KG1 (cell line): Measurements from ENCODE around the gene RNF31.

Source experiments
- DNase-seq: peaks from one replicate; lab custom pipeline; 2025; lab: John Stamatoyannopoulos, UW

RNF31 gene

GRCh38 chr14:24116128-24116814, 31.0 kb upstream of the RNF31 start:
- no peak for DNase-seq

DNA sequence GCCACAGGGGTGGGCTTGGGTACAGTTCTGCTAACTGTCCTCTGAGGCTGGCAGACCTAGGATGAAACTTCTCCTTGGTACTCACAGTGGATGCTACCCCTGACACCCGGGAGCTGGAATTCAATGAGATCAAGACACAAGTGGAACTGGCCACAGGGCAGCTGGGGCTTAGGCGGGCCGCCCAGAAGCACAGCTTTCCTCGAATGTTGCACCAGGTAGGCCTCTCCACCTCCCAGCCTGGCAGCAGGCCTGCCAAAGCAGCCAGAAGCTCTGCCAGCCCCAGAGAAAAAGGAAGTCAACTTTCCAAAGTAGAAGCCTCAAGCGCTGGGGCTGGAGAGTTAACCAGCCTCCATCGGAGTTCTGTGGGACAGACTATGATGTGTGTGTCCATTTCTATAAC, 30.1 kb upstream of the RNF31 start:
- no peak for DNase-seq

GRCh38 chr14:24119691-24120090, 27.6 kb upstream of the RNF31 start:
- no peak for DNase-seq

- no peak for DNase-seq
Observed at GRCh38 chr14:24121210-24121609, 26.1 kb upstream of the RNF31 start.

- no peak for DNase-seq
Observed at GRCh38 chr14:24122416-24122815, 24.9 kb upstream of the RNF31 start.

GRCh38 chr14:24122898-24123297, 24.4 kb upstream of the RNF31 start:
- no peak for DNase-seq

DNA sequence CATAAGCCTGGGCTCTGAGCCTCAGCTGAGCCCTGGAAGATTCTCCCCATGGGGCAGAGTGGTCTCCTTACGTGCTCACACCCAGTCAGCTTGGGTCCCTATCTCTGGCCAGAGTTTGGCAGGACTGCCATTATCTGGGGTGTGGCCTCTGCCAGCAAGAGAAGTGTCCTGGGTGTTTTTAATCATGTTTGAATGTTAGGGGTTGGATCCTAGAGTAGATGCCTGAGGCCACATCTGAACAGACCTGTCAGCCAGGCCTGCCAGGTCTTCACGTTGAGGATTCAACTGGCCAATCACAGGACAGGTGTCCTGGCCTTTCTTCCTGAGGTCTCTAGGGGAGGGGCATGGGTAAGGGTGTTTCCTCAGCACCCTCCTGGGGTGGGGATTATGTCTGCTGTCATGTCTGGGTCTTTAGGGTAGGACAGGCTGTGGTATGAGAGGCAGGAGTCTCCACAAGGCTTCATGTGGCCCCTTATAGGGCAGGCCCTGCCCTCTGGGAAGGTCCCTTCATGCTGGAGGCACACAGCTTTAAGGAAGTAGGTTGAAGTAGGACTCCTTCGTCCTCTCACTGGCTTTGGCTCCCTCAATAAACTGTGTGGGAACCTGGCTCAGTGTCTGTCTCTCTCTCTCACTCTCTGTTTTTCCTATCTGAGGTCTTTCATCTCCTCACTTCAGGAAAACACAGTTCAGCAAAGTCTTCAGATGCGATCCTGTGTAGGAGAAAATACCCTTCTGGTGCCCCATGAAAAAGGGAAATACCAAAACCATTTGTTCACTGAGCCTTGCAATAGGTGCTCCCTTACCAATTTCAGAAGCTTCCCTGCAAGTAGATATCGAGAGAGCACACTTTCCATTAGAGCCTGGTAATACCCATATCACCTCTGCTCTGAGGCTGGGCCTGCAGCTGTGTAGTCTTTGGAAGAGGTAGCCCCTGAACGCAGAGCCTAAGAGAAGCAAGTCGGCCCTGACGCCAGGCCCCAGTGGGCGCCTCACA, 23.6 kb upstream of the RNF31 start:
- DNase-seq: no peak

DNA sequence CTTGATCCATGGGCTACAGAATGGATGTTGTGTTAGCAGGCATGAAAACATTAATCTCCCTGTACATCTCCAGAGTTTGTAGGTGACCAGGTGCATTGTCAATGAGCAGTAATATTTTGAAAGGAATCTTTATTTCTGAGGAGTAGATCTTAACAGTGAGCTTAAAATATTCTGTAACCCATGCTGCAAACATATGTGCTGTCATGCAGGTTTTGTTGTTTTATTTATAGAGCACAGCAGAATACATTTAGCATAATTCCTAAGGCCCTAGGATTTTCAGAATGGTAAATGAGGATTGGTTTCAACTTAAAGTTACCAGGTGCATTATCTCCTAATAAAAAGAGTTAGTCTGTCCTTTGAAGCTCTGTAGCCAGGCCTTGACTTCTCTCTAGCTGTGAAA, 20.4 kb upstream of the RNF31 start:
- DNase-seq: no peak

GRCh38 chr14:24127673-24128072, 19.6 kb upstream of the RNF31 start:
- DNase-seq: no peak

GRCh38 chr14:24129410-24129998, 17.8 kb upstream of the RNF31 start:
- DNase-seq: no peak

DNA sequence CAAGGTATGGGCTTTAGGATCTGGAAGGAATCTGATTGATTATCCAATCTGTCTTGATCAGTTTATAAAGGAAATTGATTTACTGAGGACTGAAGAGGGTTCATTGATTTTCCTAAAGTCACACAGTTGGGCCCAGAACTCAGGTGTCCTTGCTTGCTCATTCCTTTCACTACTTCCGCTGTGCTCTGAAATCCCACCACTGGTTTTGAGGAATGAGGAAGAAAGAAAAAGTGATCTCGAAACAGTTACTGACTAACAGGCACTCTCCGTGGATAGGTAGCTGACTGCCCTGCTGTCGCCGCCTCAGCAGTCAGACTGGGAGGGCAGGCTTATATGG, 16.9 kb upstream of the RNF31 start, which contains the start of gene FITM1:
TSS of gene FITM1 (plus strand) at position 280 of the 337 bp plus-strand sequence. CDS start 905 bp downstream, outside the sequence.
- DNase-seq: no peak

DNA sequence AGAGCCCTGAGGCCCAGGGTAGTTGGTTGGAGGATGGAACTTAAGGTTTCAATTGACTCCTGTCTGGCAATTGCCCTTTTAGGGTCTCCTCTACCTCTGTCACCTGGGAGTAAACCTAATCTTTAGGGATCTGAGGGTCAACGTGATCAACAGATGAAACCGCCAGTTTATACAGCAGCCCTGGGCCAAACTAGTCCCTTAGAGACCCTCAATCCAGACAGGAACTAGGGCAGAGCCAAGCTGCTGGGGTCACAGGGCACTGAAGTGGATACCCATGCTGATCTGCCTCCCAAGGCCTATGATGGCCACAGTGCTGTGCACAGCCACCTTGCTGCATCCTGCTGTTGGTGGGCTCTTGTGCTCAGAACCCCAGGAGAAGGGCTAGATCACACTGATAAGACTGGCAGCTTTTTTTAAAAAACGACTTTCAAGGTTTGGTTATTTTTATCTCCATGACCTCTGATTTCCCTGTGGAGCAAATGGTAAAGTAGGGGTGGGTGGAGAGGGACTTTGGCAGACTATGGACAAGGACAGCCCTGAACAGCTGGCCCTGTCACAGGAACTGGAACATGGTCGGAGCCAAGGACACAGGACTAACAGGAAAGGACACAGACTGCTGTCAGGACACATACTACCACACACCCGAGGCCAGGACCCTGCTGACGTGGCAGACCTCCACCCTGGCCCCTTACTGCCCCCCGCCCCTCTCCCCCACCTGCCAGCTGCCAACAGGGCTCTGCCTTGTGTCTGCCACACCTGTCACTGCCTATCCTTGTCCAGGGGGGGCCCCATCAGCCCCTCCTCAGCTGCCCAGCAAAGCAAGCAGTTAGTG, 16.4 kb upstream of the RNF31 start:
- no peak for DNase-seq

GRCh38 chr14:24131549-24131966, 15.7 kb upstream of the RNF31 start:
- no peak for DNase-seq

GRCh38 chr14:24132061-24132685, 15.1 kb upstream of the RNF31 start:
- DNase-seq: no peak

- DNase-seq: no peak
Observed at GRCh38 chr14:24132976-24133375, 14.3 kb upstream of the RNF31 start.

DNA sequence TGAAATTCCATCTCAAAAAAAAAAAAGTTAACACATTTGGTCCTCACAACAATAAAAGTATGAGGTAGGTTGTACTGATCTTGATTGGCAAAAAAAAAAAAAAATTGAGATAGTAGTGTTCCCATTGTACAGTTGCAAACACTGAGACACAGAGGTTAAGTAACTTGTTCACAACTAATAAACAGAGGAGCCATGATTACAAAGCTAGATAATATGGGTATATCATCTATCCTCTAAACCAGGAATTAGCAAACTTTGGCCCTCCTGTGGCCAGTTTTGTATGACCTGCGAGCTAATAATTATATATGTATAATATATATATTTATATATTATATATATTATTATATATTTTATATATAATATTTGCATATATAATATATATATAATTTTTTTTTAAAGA, 13.6 kb upstream of the RNF31 start:
- DNase-seq: no peak

DNA sequence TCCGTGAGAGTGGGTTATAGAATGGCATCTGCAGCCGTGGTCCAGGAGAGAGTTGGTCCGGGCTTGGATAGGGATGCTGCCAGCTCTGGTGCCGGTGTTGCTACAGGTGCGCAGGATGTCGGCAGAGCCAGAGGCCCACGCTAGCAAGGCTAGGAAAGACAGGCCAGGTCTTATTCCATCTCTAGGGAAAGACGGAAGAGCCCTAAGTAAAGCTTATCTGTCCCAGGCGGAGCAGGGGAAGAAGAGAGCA, 11.8 kb upstream of the RNF31 start:
- no peak for DNase-seq

GRCh38 chr14:24135834-24136683, 11.2 kb upstream of the RNF31 start, which contains the start of gene PSME1:
TSS of gene PSME1 (plus strand) at chr14:24136194. CDS start at chr14:24136263, 69 bp downstream.
- DNase-seq: peak; percentile 69

DNA sequence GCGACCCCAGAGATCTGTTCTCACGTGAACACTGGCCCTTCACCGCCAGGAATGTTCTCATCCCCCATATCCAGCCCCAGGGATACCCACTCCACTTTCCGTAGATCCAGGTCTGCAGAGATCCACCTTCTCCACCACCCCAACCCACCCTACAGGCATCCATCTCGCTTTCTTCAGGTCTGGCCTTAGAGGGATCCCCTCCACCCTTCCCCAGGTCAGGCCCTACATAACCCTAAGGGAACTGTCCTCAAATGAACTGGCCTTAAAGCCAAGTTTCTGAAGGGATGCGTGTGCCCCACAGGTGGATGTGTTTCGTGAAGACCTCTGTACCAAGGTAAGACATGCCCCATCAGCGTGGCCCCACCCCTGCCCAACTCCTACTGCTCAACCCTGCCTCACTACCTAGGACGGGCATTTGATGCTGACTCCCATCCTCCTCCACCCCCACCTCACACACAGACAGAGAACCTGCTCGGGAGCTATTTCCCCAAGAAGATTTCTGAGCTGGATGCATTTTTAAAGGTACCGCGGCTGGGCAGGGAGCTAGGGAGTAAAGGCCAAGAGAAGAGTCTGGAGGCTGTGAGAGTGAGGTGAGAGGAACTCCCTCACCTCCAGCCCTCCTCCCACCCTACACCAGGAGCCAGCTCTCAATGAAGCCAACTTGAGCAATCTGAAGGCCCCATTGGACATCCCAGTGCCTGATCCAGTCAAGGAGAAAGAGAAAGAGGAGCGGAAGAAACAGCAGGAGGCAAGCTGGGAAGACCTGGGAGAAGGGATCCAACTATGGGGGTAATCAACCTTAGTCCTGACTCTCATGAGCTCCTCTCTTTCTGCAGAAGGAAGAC, 10.4 kb upstream of the RNF31 start:
- no peak for DNase-seq
